ENCODE data around the gene SLC6A6.
"Not testable (repeated sequence)": the region's sequence is repeated elsewhere in the genome, so short reads cannot be mapped to it uniquely, and the experiment has no call there.

SLC6A6 gene

GRCh38 chr3:14503033-14503705 lies 100.8 kb downstream of the SLC6A6 start:
- in situ Hi-C loops (cut with MboI; ENCODE audit: low sequenced_read_pairs): no loop called here

GRCh38 chr3:14503706-14504065 lies 101.3 kb downstream of the SLC6A6 start:
- in situ Hi-C loops (cut with MboI; ENCODE audit: low sequenced_read_pairs): no loop called here

DNA sequence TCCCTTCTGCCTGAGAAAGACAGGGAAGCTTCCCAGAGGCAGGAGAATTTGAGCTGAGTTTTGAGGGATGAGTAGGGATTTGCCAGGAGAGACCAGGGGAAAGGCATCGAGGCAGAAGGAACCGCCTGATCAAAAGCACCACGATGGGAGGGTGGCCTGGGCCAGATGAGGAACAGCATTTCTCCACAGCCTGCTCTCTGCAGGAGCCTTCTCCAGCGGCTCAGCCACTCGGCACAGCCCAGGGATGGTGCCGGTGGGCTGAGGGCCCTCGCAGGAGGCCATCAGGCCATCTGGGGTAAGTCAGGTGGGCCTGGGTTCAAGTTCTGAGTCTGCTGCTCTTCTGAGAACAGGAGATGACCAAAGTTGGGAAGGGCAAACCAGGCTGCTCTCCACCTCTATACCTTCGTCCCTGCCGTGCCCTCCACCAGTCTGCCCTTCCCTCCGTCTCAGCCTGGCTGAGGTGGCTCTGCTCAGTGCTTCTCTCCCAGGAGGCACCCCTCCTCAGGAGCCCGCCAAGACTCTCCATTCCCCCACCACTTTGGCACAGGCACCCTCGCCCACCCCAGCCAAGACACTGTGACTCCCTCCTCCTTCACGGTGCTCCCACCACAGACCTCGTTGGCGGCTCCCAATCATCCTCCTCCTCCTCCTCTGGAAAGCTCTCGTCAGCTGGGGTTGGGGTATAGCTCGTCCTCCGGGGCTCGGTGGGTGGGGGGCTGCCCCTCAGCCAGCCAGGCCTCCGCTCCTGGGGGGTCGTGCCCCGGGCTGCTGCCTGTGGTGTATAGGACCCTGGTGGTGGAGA lies 102.8 kb downstream of the SLC6A6 start:
- in situ Hi-C loops (cut with MboI; ENCODE audit: low sequenced_read_pairs): no loop called here

DNA sequence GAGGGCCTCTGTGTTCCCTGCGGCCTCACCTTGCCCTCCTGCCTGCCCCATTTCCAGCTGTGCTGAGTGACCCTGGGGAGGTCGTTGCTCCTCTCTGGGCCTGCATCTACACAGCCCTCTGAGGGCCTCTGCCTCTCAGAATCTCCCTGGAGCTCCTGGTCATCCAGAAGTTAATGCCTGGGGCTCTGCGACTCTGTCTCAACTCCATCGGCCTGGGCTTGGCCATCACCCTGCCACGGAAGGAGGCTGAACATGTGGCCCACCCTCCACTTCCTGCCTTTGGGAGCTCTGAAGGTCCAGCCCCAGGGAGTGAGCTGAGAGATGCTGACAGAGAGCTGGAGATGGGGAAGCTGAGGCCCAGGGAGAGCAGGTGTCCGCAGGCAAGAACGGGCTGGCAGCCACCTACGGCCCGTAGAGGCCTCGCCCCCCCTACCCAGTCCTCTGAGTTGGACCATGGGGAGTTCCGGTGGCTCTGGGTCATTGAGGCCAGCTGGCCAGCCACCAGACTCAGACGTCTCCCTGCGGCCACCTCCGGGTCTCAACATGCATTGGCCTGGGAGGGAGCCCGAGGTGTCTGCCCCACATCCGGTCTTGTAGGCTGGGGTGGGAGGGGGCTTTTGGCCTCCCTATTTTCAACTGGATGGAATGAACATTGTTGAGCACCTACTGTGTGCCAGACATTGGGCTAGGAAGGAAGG lies 103.5 kb downstream of the SLC6A6 start:
- in situ Hi-C loops (cut with MboI; ENCODE audit: low sequenced_read_pairs): no loop called here

DNA sequence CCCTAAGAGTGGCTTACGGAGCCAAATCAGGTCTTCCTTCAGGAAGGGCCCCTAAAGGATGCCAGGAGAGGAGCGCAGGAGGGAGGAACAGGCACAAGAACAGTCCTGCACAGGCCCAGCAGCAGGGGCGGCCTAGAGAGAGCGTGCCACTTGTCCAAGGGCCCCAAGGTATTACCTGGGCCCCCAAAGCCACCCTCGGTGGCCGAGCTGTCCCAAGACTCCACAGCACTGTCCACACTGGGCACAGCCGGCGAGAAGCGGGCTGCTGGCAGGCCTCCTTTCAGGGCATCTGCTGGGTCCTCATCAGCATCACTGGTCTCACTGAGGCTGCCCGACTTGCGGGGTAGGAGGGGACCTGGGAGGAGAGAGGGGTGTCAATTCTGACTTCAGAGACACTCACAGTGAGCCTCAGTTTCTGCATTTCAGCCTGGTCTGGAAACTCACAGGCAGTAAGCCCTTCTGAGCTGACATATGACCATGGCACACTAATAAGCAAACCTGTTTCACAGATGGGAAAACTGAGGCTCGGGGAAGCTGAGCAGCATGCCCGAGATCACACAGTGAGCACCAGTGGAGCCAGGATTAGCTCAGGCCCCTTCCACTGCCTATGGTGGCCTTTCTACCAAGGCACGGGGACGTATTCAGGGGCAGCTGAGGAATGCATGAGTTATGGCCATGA lies 104.4 kb downstream of the SLC6A6 start:
- in situ Hi-C loops (cut with MboI; ENCODE audit: low sequenced_read_pairs): no loop called here

DNA sequence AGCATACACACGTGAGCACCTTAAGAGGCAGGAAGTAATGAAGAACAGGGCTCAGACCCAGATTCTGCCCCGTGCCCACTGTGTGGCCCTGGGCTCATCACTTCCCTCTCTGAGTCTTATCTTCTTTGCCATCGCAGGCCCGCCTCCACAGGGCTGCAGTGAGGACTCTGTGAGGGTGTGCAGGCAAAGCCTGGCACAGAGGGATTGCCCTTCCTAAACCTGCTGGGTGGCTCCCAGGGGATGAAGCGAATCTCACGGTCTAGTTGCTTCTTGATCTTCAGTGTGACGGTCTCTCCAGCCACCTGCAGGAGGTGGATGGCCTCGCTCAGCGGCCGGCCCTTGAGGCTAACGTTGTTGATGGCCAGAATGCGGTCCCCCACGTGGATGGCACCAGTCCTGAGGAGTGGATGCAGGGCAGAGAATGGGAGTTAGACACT lies 104.9 kb downstream of the SLC6A6 start:
- in situ Hi-C loops (cut with MboI; ENCODE audit: low sequenced_read_pairs): no loop called here

GRCh38 chr3:14507757-14508504 lies 105.5 kb downstream of the SLC6A6 start:
- in situ Hi-C loops (cut with MboI; ENCODE audit: low sequenced_read_pairs): no loop called here

DNA sequence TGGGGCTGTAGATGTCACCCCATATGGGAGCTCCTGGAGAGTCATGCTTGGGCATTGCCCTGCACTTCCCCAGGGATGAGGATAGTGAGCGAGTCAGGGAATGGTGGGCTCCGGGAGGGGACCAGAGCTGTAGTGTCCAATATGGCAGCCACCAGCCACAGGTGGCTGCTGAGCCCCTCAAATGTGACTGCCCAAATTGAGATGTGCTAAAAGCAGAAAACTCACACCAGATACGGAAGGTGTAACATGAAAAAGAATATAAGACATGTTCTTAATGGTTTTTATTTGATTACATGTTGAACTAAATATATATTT lies 106.1 kb downstream of the SLC6A6 start:
- in situ Hi-C loops (cut with MboI; ENCODE audit: low sequenced_read_pairs): no loop called here

GRCh38 chr3:14508966-14509795 lies 106.8 kb downstream of the SLC6A6 start:
- in situ Hi-C loops (cut with MboI; ENCODE audit: low sequenced_read_pairs): no loop called here

GRCh38 chr3:14509796-14510100 lies 107.3 kb downstream of the SLC6A6 start:
- in situ Hi-C loops (cut with MboI; ENCODE audit: low sequenced_read_pairs): no loop called here

- in situ Hi-C loops (cut with MboI; ENCODE audit: low sequenced_read_pairs): no loop called here
Measured at GRCh38 chr3:14510838-14511622, 108.6 kb downstream of the SLC6A6 start.

DNA sequence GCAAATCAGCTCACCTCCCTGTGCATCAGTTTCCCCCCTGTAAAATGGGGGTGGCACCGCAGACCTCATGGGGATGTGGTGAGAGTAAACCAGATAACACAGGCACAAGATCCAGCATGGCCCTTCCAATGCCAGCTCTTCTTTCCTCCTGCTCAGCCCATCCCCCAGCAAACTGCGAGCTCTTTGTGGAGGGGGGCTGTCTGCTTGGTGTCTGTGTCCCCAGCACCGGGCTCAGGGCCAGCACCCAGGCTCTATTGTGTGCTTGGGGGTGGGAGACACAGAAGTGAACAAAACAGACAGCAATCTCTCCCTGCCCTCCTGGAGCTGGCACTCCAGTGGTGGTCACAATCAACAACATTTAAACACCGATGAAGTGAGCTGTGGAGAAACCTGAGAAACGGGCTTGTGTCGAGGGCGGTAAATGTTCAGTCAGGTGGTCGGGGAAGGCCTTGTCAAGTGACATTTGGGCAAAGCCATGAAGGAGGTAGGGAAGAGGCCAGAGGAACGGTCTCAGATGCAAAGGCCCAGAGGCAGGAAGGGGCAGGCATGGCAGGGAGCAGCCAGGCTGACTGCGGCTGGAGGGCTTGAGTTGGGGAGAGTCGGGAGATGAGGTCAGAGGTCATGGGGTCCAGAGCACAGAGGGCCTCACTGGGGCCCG lies 109.3 kb downstream of the SLC6A6 start:
- in situ Hi-C loops (cut with MboI; ENCODE audit: low sequenced_read_pairs): no loop called here

DNA sequence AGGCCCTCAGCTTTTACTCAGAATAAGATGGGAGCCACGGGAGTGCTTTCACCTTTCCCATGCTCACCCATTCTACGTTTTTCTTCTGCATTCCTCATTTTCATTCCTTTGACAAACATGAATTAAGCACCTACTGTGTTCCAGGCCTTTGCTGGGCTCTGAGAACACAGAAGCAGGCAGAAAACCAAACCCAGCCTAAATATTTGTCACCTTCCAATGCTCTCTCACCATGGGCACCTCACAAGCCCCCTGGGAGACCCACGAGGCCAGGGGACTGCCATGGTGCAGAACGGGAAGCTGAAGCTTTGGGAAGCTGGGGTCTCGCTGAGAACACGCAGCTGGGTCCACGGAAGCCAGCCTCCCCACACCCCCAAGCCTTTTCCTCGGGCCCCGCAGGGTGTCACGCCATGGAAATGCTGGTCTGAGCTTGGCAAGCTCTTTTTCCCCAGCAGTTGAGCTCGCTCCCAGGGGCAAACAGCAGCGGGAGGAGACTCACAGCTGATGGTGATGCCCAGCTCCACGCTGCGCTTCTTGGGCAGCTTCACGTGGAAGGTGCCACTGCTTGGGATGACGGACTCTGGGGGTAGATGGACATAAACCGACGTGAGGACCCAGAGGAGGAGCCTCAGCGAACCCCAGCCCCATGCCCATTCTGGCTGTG lies 110.0 kb downstream of the SLC6A6 start:
- in situ Hi-C loops (cut with MboI; ENCODE audit: low sequenced_read_pairs): no loop called here

- in situ Hi-C loops (cut with MboI; ENCODE audit: low sequenced_read_pairs): no loop called here
Measured at GRCh38 chr3:14512942-14513327, 110.5 kb downstream of the SLC6A6 start.

DNA sequence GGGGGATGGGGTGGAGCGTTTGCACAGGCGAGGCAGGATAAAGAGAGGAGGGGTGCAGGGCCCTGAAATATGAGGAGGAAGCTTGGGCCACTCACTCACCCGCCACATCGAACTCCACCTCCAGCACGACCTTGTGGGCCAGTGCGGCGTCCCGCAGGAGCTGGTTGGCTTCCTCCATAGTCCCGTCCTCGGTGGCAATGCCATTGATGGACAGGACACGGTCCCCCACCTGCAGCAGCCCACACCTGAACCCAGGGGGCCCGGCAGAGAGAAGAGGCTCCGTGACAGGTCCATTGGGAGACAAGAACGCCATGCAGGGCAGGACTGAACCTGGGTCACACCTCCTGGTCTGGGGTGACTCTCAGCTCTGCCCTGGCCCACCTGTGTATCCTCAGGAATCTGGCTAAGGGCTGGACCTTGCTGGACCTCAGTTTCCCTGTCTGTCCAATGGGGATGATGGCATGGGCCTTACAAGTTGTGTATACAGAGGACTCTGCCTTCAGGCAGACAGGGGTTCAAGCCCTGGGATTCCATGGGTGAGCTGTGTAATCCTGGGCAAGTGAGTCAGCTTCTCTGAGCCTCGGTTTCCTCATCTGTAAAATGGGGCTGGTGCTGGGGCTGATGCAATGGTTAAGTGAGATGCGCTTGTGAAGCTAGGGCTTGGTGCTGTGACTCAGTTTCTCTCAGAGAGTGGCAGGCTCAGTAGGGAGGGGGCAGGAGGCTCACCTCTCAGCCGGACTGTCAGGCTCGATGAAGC lies 111.3 kb downstream of the SLC6A6 start:
- in situ Hi-C loops (cut with MboI; ENCODE audit: low sequenced_read_pairs): no loop called here

- in situ Hi-C loops (cut with MboI; ENCODE audit: low sequenced_read_pairs): no loop called here
Measured at GRCh38 chr3:14514323-14514720, 111.9 kb downstream of the SLC6A6 start.

- in situ Hi-C loops (cut with MboI; ENCODE audit: low sequenced_read_pairs): not testable (repeated sequence)
Measured at GRCh38 chr3:14515526-14515925, 113.1 kb downstream of the SLC6A6 start.

All from HL-60/S4 treated with retinoic acid at 250 ng/mL for 4 days and 3 days (cell line).